ENCODE measurements around the gene FABP2. TPM values are rescaled to one million over a fixed set of nuclear protein-coding genes. Genes with fewer than 3 reads are reported as not detected.

The FABP2 gene
- not detected in 2 replicates for total RNA-seq

DNA sequence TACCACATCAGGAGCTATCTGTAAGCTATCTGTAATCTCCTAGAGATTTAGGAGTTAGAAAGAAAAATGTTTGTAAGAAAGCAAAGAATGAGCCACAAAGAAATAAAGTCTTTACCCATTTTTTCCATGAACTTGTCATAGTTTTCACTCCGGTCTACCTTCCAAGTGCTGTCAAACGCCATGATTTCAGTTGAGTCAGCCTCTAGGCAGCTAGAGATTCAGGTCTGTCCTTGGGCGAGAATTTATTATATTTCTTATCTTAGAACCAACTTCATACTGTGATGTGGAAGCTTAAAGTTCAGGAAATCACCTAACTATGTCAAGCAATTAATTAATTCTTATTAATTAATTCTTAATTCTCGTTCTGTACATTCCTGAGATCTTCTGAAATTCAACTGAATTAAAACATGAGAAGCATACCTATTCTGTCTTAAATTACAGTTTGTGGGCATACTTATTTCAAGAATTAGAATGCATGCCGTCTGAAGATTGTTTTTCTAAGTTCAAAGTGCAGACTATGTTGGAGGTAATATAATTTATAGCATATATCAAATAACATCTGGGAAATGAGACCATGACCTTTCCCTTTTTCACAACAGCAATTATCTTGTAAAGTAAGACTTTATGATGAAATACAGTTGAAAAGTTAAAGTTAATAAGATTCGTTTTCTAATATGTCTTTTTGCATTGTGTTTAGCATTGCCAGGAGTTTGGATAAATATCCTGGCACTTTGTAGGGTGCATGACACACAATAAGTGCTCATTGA lies at the start of gene FABP2:
FABP2 (minus strand) TSS at position 218 of the 767 bp plus-strand sequence; CDS start at position 182, 36 bp downstream.

Other genes with a start within 250 kb of the FABP2 start
- gene MYOZ2, start 186.3 kb downstream of the FABP2 start, total RNA-seq = 0.05 and 0.13 TPM in 2 replicates
- gene USP53, start 109.4 kb downstream of the FABP2 start, total RNA-seq = 15.0 and 15.3 TPM in 2 replicates